IPS-20b (cell line): ENCODE data around the gene FAN1.

Experiments used
- H3K27ac ChIP-seq: one replicate; pipeline ENCODE4 v1.5.1; 2013; ENCODE audit warnings: low read length
- H3K27me3 ChIP-seq: 2 replicates; pipeline ENCODE4 v1.6.1; 2013; ENCODE audit warnings: mild to moderate bottlenecking, low read length, inconsistent platforms; ENCODE audit not compliant: insufficient read depth
- H3K36me3 ChIP-seq: 2 replicates; pipeline ENCODE4 v1.6.1; 2013; ENCODE audit warnings: low read depth, mild to moderate bottlenecking, inconsistent platforms, low read length, moderate library complexity; ENCODE audit not compliant: insufficient read depth
- H3K4me1 ChIP-seq: 2 replicates; pipeline ENCODE4 v1.6.1; 2013; ENCODE audit warnings: mild to moderate bottlenecking, control low read depth, inconsistent platforms, low read length, moderate library complexity; ENCODE audit not compliant: insufficient read depth
- H3K4me3 ChIP-seq: 2 replicates; pipeline ENCODE4 v1.5.1; 2013; ENCODE audit warnings: mild to moderate bottlenecking, low read length, inconsistent platforms
- H3K9ac ChIP-seq: 2 replicates; pipeline ENCODE4 v1.6.1; 2013; ENCODE audit warnings: low read depth, mild to moderate bottlenecking, inconsistent platforms, low read length, moderate library complexity
- H3K9me3 ChIP-seq: 2 replicates; pipeline ENCODE4 v1.6.1; 2013; ENCODE audit warnings: mild to moderate bottlenecking, low read depth, low read length, inconsistent platforms; ENCODE audit not compliant: insufficient read depth

The FAN1 gene

DNA sequence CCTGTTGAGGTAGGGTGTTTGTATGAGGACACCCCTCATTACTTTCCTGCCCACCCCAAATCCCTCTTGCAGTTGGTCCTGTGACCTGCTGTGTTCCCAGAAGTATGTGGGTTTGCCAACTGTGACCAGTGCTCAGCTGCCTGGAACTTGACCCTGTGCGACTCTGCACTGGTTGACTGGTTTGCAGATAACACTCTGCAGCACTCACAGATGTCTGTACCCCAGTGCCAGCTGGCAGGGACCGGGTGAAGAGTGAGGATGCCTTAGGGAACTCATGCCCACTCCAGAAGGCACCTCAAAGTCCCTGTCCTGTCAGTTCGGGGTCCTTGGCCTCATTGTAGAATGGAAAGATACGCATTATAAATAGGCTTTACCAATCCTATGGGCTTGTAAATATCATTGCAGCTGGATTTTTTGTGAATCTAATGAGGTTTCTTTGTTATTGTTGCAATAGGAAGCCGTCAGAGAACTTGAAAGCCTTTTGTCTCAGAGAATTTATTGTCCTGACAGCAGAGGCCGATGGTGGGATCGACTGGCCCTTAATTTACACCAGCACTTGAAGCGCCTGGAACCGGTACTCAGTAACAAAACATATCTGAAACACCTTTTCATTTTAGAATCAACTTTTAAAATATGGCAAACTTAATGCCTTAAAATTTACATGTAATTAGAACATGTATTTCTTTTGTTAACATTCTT, 18.2 kb downstream of the FAN1 start:
- Histone ChIP-seq H3K4me3 (peak overlapping the region; percentile 46; the same call in 1 of the 2 replicates), H3K9me3 (no peaks in the 10 kb centered on the region), H3K4me1 (peaks cover 28% of the 10 kb centered on the region), H3K27ac (peak overlapping the region; percentile 19), H3K9ac (peak overlapping the region; percentile 74), H3K27me3 (no peaks in the 10 kb centered on the region), H3K36me3 (peaks cover 75% of the 10 kb centered on the region)

GRCh38 chr15:30922480-30923311, 19.0 kb downstream of the FAN1 start:
- H3K27me3 ChIP-seq: no peaks in the 10 kb centered on the region
- H3K9me3 ChIP-seq: no peaks in the 10 kb centered on the region
- peak overlapping the region; percentile 92 for H3K27ac ChIP-seq
- peaks cover 75% of the 10 kb centered on the region for H3K36me3 ChIP-seq
- peak overlapping the region; percentile 46; the same call in 1 of the 2 replicates for H3K4me3 ChIP-seq
- peaks cover 28% of the 10 kb centered on the region for H3K4me1 ChIP-seq
- H3K9ac ChIP-seq: peak overlapping the region; percentile 74

DNA sequence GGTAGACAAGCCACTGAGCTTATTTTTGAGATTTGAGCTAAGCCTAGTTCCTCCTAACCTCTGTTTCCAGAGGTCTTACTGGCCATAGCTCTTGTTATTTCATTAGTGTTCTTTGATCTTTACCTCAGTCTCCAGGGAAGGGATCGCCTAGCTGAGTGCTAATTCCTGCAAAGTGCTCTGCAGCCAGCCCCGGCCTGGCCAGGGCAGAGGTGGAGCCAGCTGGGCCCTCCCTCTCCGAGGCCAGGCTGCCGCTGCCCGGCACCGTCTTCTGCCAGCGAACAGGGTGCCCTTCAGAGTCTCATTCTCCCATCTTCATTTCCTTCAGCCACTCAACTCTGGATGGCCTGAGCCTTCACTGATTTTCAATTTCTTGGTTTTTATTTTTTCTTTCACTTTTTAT, 19.7 kb downstream of the FAN1 start:
- peaks cover 28% of the 10 kb centered on the region for H3K4me1 ChIP-seq
- no peaks in the 10 kb centered on the region for H3K27me3 ChIP-seq
- peaks cover 73% of the 10 kb centered on the region for H3K36me3 ChIP-seq
- no peak overlapping the region; the same call in 1 of the 2 replicates for H3K4me3 ChIP-seq
- peak overlapping the region; percentile 74 for H3K9ac ChIP-seq
- H3K9me3 ChIP-seq: no peaks in the 10 kb centered on the region
- H3K27ac ChIP-seq: peak overlapping the region; percentile 92

DNA sequence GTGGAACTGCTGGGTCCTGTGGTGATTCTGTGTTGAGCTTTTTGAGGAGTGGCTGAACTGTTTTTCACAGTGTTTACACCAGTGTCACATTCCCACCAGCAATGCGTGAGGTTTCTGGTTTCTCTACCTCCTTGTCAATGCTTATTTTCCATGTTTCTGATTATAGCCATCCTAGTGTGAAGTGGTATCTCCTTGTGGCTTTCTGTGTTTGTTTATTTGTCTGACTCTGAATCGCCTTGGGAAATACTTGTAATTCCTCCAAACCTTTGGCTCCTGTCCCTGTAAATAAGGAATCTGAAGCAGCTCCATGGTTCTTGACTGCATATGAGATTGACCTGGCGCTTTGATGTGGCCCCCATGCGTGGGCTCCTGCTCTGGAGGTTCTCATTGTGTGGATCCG, 20.6 kb downstream of the FAN1 start:
- no peak overlapping the region for H3K9ac ChIP-seq
- no peaks in the 10 kb centered on the region for H3K9me3 ChIP-seq
- peaks cover 77% of the 10 kb centered on the region for H3K36me3 ChIP-seq
- no peaks in the 10 kb centered on the region for H3K27me3 ChIP-seq
- no peak overlapping the region for H3K27ac ChIP-seq
- peaks cover 28% of the 10 kb centered on the region for H3K4me1 ChIP-seq
- no peak overlapping the region for H3K4me3 ChIP-seq

GRCh38 chr15:30925686-30926085, 22.0 kb downstream of the FAN1 start:
- no peaks in the 10 kb centered on the region for H3K27me3 ChIP-seq
- no peak overlapping the region for H3K4me3 ChIP-seq
- H3K4me1 ChIP-seq: peaks cover 28% of the 10 kb centered on the region
- H3K27ac ChIP-seq: no peak overlapping the region
- H3K36me3 ChIP-seq: peaks cover 72% of the 10 kb centered on the region
- no peak overlapping the region for H3K9ac ChIP-seq
- no peaks in the 10 kb centered on the region for H3K9me3 ChIP-seq

GRCh38 chr15:30926161-30926560, 22.4 kb downstream of the FAN1 start:
- Histone ChIP-seq H3K27ac (no peak overlapping the region), H3K4me3 (no peak overlapping the region)

GRCh38 chr15:30927148-30927761, 23.5 kb downstream of the FAN1 start:
- H3K4me1 ChIP-seq: peaks cover 15% of the 10 kb centered on the region
- H3K9ac ChIP-seq: no peak overlapping the region
- no peak overlapping the region for H3K4me3 ChIP-seq
- H3K27me3 ChIP-seq: no peaks in the 10 kb centered on the region
- no peak overlapping the region for H3K27ac ChIP-seq
- H3K36me3 ChIP-seq: peaks cover 78% of the 10 kb centered on the region
- no peaks in the 10 kb centered on the region for H3K9me3 ChIP-seq

More at GRCh38 chr15:30926161-30926560, 22.4 kb downstream of the FAN1 start:
- H3K9me3 ChIP-seq: no peaks in the 10 kb centered on the region
- H3K4me1 ChIP-seq: peaks cover 26% of the 10 kb centered on the region
- H3K27me3 ChIP-seq: no peaks in the 10 kb centered on the region
- peaks cover 72% of the 10 kb centered on the region for H3K36me3 ChIP-seq
- H3K9ac ChIP-seq: no peak overlapping the region

GRCh38 chr15:30928076-30928475, 24.4 kb downstream of the FAN1 start:
- Histone ChIP-seq H3K9ac (no peak overlapping the region), H3K4me1 (peaks cover 10% of the 10 kb centered on the region), H3K9me3 (no peaks in the 10 kb centered on the region), H3K27ac (no peak overlapping the region), H3K4me3 (no peak overlapping the region), H3K27me3 (no peaks in the 10 kb centered on the region), H3K36me3 (peaks cover 77% of the 10 kb centered on the region)

DNA sequence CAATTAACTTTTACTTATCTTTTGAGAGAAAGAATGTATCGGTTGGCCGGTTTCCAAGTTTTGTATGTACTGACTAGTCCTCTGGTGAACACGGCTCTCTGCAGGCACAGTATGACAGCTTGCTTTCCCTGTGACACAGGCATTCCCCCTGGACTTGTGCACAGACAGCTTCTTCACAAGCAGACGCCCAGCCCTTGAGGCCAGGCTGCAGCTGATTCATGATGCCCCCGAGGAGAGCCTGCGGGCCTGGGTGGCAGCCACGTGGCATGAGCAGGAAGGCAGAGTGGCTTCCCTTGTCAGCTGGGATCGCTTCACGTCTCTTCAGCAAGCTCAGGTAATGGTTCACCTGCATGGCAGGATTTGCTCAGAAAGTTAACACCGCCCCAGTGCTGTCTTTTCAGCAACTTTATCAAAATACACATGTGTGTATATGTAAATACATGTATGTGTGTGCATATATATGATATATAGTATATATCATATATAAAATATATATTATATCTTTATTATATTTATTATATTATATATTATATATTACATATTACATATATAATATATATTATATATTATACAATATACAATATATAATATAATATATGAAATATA, 25.5 kb downstream of the FAN1 start:
- Histone ChIP-seq H3K4me1 (no peaks in the 10 kb centered on the region), H3K9ac (no peak overlapping the region), H3K36me3 (peaks cover 70% of the 10 kb centered on the region)

DNA sequence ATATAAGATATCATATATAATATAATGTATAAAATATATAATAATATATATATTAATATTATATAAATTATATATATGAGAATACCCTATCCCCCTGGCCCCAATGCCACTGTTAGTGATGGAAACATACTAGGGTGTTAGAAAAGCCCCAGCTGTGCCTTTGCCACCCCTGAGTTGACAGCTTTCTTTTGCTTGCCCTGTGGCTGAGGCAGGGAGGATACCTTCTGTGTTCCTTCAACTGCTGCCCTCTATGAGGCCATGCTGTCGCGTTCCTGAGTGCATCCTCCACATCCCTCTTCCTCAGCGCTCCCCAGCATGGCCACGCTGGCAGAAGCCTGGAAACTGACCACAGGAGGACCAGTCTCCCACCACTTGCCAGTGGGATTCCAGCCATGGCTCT, 26.3 kb downstream of the FAN1 start:
- Histone ChIP-seq H3K9me3 (no peaks in the 10 kb centered on the region), H3K4me1 (no peaks in the 10 kb centered on the region), H3K9ac (no peak overlapping the region), H3K27me3 (no peaks in the 10 kb centered on the region), H3K27ac (no peak overlapping the region), H3K36me3 (peaks cover 70% of the 10 kb centered on the region), H3K4me3 (no peak overlapping the region)

More for the DNA sequence above, 25.5 kb downstream of the FAN1 start:
- no peaks in the 10 kb centered on the region for H3K27me3 ChIP-seq
- H3K27ac ChIP-seq: no peak overlapping the region
- no peaks in the 10 kb centered on the region for H3K9me3 ChIP-seq
- no peak overlapping the region for H3K4me3 ChIP-seq

DNA sequence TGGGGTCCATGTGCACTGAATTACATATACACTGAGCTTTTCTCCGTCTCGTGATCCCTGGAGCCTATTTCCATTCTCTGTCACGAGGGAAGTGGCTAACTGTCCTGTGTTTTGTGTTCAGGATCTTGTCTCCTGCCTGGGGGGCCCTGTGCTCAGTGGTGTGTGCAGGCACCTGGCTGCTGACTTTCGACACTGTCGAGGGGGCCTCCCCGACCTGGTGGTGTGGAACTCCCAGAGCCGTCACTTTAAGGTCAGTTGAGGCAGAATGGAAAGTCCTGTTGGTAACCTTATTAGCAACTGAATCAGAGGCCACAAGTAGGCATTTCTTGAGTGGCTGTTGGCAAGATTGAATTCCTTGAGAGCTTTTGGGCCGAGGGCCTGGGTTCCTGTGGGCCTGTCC, 26.7 kb downstream of the FAN1 start:
- Histone ChIP-seq H3K27me3 (no peaks in the 10 kb centered on the region), H3K27ac (no peak overlapping the region), H3K9ac (no peak overlapping the region), H3K9me3 (no peaks in the 10 kb centered on the region), H3K4me1 (no peaks in the 10 kb centered on the region), H3K36me3 (peaks cover 70% of the 10 kb centered on the region), H3K4me3 (no peak overlapping the region)
